K562 treated with DMSO at 1 percent for 24 hours (cell line): ENCODE results near the gene GPRC6A. TPM values are rescaled to one million over a fixed set of nuclear protein-coding genes. Genes with fewer than 3 reads are reported as not detected.

Experiments
- total RNA-seq: library from RNA; unstranded; fragments of 300-600 nt; gene quantifications from 2 replicates; pipeline ENCODE4 v1.2.3, GENCODE V29; 2022; ENCODE audit warnings: low read depth; ENCODE audit not compliant: insufficient read depth

GPRC6A gene, protein sequence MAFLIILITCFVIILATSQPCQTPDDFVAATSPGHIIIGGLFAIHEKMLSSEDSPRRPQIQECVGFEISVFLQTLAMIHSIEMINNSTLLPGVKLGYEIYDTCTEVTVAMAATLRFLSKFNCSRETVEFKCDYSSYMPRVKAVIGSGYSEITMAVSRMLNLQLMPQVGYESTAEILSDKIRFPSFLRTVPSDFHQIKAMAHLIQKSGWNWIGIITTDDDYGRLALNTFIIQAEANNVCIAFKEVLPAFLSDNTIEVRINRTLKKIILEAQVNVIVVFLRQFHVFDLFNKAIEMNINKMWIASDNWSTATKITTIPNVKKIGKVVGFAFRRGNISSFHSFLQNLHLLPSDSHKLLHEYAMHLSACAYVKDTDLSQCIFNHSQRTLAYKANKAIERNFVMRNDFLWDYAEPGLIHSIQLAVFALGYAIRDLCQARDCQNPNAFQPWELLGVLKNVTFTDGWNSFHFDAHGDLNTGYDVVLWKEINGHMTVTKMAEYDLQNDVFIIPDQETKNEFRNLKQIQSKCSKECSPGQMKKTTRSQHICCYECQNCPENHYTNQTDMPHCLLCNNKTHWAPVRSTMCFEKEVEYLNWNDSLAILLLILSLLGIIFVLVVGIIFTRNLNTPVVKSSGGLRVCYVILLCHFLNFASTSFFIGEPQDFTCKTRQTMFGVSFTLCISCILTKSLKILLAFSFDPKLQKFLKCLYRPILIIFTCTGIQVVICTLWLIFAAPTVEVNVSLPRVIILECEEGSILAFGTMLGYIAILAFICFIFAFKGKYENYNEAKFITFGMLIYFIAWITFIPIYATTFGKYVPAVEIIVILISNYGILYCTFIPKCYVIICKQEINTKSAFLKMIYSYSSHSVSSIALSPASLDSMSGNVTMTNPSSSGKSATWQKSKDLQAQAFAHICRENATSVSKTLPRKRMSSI
- total RNA-seq, result not detected in 2 replicates

DNA sequence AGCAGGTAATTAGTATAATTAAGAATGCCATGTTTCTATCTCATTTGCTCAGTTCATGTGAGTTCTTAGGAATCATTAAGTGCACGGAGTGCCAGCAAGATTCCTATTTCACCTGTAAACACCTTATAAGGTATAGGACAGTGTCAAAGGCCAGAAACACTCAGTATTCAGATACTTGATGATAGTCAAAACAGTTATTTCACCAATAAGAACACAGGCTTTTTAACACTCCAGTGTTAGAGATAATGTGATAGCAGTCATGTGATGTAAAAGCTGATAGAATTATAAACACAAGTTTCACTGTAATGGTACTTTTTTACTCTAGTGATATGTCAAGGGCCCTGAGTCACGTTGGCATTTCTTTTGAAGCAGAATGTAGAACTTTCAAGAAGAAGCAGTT lies at the start of gene GPRC6A:
GPRC6A (minus strand) TSS at position 101 of the 400 bp plus-strand sequence; CDS start at position 31, 70 bp downstream.

DNA sequence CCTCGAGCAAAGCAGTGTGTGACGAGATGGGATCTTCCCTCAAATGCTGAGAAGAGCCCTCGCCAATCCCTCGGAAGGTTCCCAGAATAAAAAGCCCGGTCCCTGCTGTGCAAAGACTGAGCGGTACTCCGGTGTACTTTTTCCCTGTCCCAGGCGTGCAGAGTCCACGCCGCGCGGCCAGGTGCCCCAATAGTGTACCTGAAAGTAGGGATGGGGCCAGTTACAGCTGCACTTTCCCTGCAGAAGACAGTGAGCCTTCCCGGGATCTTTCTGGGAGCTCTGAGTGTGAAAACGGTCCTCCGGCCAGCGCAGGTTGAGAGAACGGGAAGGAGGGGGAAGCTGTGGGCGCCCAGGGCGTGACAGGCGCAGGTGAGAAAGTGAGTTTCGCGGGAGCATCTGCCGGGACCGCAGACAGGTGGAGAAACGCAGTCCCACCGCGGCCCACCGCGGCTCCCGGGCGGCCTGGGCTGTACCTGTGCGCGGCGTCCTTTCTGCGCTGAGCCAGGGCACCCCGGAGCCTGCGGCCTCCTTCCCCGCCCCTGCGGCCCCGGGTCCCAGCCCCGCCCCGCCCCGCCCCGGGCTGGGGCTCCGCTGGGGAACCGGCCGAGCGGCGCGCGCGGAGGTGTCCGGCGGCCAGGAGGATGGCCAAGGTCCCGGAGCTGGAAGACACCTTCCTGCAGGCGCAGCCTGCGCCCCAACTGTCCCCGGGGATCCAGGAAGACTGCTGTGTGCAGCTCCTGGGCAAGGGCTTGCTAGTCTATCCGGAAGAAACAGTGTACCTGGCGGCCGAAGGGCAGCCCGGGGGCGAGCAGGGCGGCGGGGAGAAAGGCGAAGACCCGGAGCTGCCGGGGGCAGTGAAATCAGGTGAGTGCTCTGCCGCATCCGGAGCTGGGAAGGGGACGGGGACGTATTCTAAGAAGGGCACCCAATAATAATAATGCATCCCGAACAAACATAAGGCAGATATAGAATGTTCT lies 48.0 kb upstream of the GPRC6A start, which contains the start of gene RFX6:
RFX6 (plus strand) TSS at position 608 of the 977 bp plus-strand sequence; CDS start at position 642, 34 bp downstream.

DNA sequence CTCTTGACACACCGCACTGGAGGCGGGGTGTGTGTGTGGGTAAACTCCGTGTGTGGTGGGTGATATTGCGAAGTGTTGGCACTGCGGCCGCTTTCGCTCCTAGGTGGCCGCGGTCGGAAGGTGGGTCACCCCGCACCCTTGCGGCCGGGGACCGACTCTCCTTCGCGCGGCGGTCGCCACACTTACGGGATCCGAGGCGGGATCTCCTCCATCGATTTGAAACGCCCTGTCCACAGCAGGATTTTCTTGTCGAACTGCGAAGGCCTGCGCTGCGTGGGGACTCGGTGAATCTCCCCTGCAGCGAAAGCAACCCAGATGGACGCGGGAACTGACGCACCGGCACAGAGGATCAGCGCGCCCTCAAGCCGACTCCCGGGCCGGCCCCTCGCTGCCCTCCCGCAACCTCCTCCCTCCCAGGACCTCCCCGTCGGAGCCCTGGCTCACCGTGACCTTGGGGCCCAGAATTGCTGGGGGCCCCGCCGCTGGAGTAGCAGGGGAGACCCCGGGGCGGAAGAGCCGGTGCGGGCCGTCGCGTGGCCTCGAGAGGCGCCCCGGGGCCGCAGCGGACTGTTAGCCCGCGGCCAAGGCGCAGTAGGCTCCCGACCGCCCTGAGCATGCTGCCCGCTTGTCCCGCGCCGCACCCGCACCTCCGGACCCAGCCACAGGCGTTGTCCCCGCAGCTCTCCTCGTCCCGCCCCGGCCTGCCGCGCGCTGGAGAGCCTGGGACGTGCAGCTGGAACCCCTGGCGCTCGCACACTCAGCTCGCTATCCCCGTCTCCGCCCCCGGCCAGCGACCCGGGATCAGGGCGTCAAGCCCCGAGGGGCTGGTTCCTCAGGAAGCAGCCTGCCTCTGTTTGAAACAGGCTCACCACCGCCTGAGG lies 63.7 kb downstream of the GPRC6A start, which contains the start of gene FAM162B:
FAM162B (minus strand) TSS at position 759 of the 881 bp plus-strand sequence; CDS start at position 616, 143 bp downstream.

Other genes with a start within 250 kb of the GPRC6A start
- gene RSPH4A, start 212.6 kb downstream of the GPRC6A start, total RNA-seq, result not detected in 2 replicates
- gene ZUP1, start 160.3 kb downstream of the GPRC6A start, total RNA-seq, result 12.0 and 12.7 TPM in 2 replicates
- gene KPNA5, start 147.9 kb downstream of the GPRC6A start, total RNA-seq, result 2.3 and 3.2 TPM in 2 replicates
- gene FAM162B, start 63.4 kb downstream of the GPRC6A start, total RNA-seq, result not detected in 2 replicates
- gene RFX6, start 48.2 kb upstream of the GPRC6A start, total RNA-seq, result not detected in 2 replicates